Fibroblast of the aortic adventitia (primary cell): Measurements from ENCODE around the gene MGAT3. TPM values are rescaled to one million over a fixed set of nuclear protein-coding genes. Genes with fewer than 3 reads are reported as not detected.
"Not testable (repeated sequence)": the region's sequence is repeated elsewhere in the genome, so short reads cannot be mapped to it uniquely, and the experiment has no call there.

Experiments
- DNase-seq: peaks from one replicate; pipeline ENCODE4 v3.0.0-alpha.2; 2010; ENCODE audit warnings: low read depth
- H3K4me3 ChIP-seq: 2 replicates; pipeline ENCODE4 v1.5.1; 2011; ENCODE audit warnings: low read depth, mild to moderate bottlenecking, control low read depth, low read length, moderate library complexity
- CTCF ChIP-seq: IDR thresholded peaks from 2 replicates; pipeline ENCODE4 v1.5.1; 2011; ENCODE audit warnings: mild to moderate bottlenecking, low read length, control low read depth, inconsistent platforms; ENCODE audit not compliant: insufficient read depth
- total RNA-seq: library from RNA; depleted of rRNA; stranded (reverse); fragments of >200 nt; gene quantifications from 2 replicates; pipeline ENCODE4 v1.2.3, GENCODE V29; 2012; ENCODE audit warnings: low replicate concordance

Gene MGAT3
- total RNA-seq = 0.27 and 2.0 TPM in 2 replicates

- DNase-seq = no peak
- TF ChIP-seq CTCF = no peak
Observed at GRCh38 chr22:39456522-39457197, at the start of gene MGAT3. TSS of gene MGAT3 (plus strand) at chr22:39457012. CDS start at chr22:39487348, 30,336 bp downstream.

GRCh38 chr22:39408173-39408572 lies 48.6 kb upstream of the MGAT3 start:
- DNase-seq = peak; percentile 23
- TF ChIP-seq CTCF = no peak
- no peak overlapping the region for H3K4me3 ChIP-seq

More at GRCh38 chr22:39456522-39457197, at the start of gene MGAT3:
- no peak within 1 kb of the TSS for H3K4me3 ChIP-seq

GRCh38 chr22:39408807-39409206 lies 48.0 kb upstream of the MGAT3 start:
- DNase-seq = no peak
- TF ChIP-seq CTCF = no peak
- no peak overlapping the region for H3K4me3 ChIP-seq

- TF ChIP-seq CTCF = no peak
Observed at GRCh38 chr22:39409516-39410029, 47.2 kb upstream of the MGAT3 start.

GRCh38 chr22:39410264-39410663 lies 46.5 kb upstream of the MGAT3 start:
- H3K4me3 ChIP-seq = no peak overlapping the region
- TF ChIP-seq CTCF = no peak
- no peak for DNase-seq

More at GRCh38 chr22:39409516-39410029, 47.2 kb upstream of the MGAT3 start:
- no peak for DNase-seq
- H3K4me3 ChIP-seq = no peak overlapping the region

GRCh38 chr22:39411828-39412365 lies 44.9 kb upstream of the MGAT3 start:
- not testable (repeated sequence) for DNase-seq

GRCh38 chr22:39413204-39413603 lies 43.6 kb upstream of the MGAT3 start:
- DNase-seq, H3K4me3 ChIP-seq: not testable (repeated sequence)

More at GRCh38 chr22:39411828-39412365, 44.9 kb upstream of the MGAT3 start:
- not testable (repeated sequence) for H3K4me3 ChIP-seq

GRCh38 chr22:39414377-39414776 lies 42.4 kb upstream of the MGAT3 start:
- no peak for TF ChIP-seq CTCF
- no peak for DNase-seq

More at GRCh38 chr22:39414377-39414776, 42.4 kb upstream of the MGAT3 start:
- H3K4me3 ChIP-seq = no peak overlapping the region
